ENCODE results near the gene MFSD1. TPM values are rescaled to one million over a fixed set of nuclear protein-coding genes. Genes with fewer than 3 reads are reported as not detected.

The MFSD1 gene, protein sequence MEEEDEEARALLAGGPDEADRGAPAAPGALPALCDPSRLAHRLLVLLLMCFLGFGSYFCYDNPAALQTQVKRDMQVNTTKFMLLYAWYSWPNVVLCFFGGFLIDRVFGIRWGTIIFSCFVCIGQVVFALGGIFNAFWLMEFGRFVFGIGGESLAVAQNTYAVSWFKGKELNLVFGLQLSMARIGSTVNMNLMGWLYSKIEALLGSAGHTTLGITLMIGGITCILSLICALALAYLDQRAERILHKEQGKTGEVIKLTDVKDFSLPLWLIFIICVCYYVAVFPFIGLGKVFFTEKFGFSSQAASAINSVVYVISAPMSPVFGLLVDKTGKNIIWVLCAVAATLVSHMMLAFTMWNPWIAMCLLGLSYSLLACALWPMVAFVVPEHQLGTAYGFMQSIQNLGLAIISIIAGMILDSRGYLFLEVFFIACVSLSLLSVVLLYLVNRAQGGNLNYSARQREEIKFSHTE
- total RNA-seq (10 to 100 TPM; 53.9 to 58.5 (median 56.4) TPM), polyA plus RNA-seq (10 to 100 TPM; 25.2 to 54.1 (median 39.5) TPM)

GRCh38 chr3:158801696-158802408 lies at the start of gene MFSD1:
Gene MFSD1 (plus strand): TSS chr3:158802054. CDS start chr3:158802153, 99 bp downstream.
- Histone ChIP-seq H3K27me3 (no peaks in the 10 kb centered on the region), H3K27ac (peak within 1 kb of the TSS; percentile 79 to 89 (median 84)), H3K9me3 (no peaks in the 10 kb centered on the region), H3K36me3 (peaks cover 0 to 5% (median 0%) of the 10 kb centered on the region in 4 donors), H3K4me1 (peaks cover 0 to 28% (median 23%) of the 10 kb centered on the region in 4 donors), H3K4me3 (peak within 1 kb of the TSS; percentile 78 to 96 (median 90))
- intact Hi-C loops (cut with DNase I) = loop anchor here (5.0 to 10.0 kb wide), 3 partner anchors 135 to 227 kb away; partner anchors contain the start of genes GFM1 and MLF1
- WGBS, 2 donors = 0% methylated on average over 61 of the region's 61 CpGs
- peak; percentile 98 for DNase-seq
- TF ChIP-seq POLR2A (IDR thresholded peaks at IDR 0.05) (peak; percentile 79 to 86), EP300 (IDR thresholded peaks at IDR 0.05) (peak in 2 of 4 donors; percentile 28 to 58), POLR2AphosphoS5 (IDR thresholded peaks at IDR 0.05) (peak; percentile 88 to 98 (median 96)), CTCF (IDR thresholded peaks at IDR 0.05) (no peak)

GRCh38 chr3:158753854-158754253 lies 48.0 kb upstream of the MFSD1 start:
- H3K9me3 ChIP-seq = no peaks in the 10 kb centered on the region
- TF ChIP-seq POLR2AphosphoS5 (IDR thresholded peaks at IDR 0.05) (no peak), CTCF (IDR thresholded peaks at IDR 0.05) (no peak), EP300 (IDR thresholded peaks at IDR 0.05) (no peak), POLR2A (IDR thresholded peaks at IDR 0.05) (no peak)
- no peak for DNase-seq

DNA sequence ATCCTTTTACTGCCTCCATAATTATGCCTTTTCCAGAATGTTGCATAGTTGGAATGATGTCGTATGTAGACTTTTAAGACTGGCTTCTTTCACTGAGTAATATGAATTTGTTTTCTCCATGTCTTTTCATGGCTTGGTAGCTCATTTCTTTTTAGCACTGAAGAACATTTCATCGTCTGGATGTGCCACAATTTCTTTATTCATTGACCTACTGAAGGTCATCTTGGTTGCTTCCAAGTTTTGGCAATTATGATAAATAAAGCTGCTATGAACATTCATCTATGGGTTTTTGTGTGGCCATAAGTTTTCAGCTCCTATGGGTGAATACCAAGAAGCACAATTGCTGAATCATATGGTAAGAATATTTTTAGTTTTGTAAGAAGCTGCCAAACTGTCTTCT lies 46.4 kb upstream of the MFSD1 start:
- intact Hi-C loops (cut with DNase I) = no loop called here
- H3K36me3 ChIP-seq = peaks cover 0 to 3% (median 0%) of the 10 kb centered on the region in 4 donors
- H3K27ac ChIP-seq = no peak overlapping the region
- WGBS, 2 donors = 84 to 91% methylated on average over 2 of the region's 2 CpGs
- TF ChIP-seq POLR2A (IDR thresholded peaks at IDR 0.05) (no peak), POLR2AphosphoS5 (IDR thresholded peaks at IDR 0.05) (no peak), EP300 (IDR thresholded peaks at IDR 0.05) (no peak), CTCF (IDR thresholded peaks at IDR 0.05) (no peak)
- H3K9me3 ChIP-seq = no peaks in the 10 kb centered on the region
- H3K4me3 ChIP-seq = no peak overlapping the region
- no peaks in the 10 kb centered on the region for H3K27me3 ChIP-seq
- DNase-seq = no peak
- H3K4me1 ChIP-seq = peaks cover 0 to 5% (median 0%) of the 10 kb centered on the region in 4 donors

More at GRCh38 chr3:158753854-158754253, 48.0 kb upstream of the MFSD1 start:
- Histone ChIP-seq H3K36me3 (no peaks in the 10 kb centered on the region), H3K27me3 (no peaks in the 10 kb centered on the region), H3K27ac (no peak overlapping the region), H3K4me3 (no peak overlapping the region), H3K4me1 (peaks cover 0 to 5% (median 0%) of the 10 kb centered on the region in 4 donors)
- intact Hi-C loops (cut with DNase I) = no loop called here
- 90 to 96% methylated on average over 5 of the region's 5 CpGs for WGBS, 2 donors

DNA sequence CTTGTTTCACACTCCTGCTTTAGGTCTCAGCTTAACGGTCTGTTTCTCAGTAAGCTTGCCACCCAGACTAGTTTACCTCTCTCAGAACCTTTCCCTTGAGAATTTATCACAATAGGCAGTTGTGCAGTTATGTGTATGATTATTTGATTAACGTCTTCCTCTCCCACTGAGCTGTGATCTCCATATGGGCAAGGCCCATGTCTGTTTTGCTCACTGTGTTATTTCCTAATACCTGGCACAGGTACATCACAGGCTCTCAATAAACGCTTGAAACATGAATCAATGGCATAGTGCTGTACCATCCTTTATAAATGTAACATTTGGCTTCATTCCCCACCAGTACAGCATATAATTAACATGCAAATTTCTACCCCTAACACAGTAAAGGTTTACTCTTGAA lies 40.5 kb upstream of the MFSD1 start:
- no peak for DNase-seq
- TF ChIP-seq POLR2AphosphoS5 (IDR thresholded peaks at IDR 0.05) = no peak
- no peak for TF ChIP-seq EP300 (IDR thresholded peaks at IDR 0.05)
- TF ChIP-seq CTCF (IDR thresholded peaks at IDR 0.05) = no peak
- no peak for TF ChIP-seq POLR2A (IDR thresholded peaks at IDR 0.05)
- 83 to 90% methylated on average over 3 of the region's 3 CpGs for WGBS, 2 donors
- H3K4me3 ChIP-seq = no peak overlapping the region
- H3K27ac ChIP-seq = peak overlapping the region in 1 of 4 donors; percentile 62
- intact Hi-C loops (cut with DNase I) = no loop called here
- H3K9me3 ChIP-seq = no peaks in the 10 kb centered on the region
- peaks cover 0 to 3% (median 0%) of the 10 kb centered on the region in 4 donors for H3K36me3 ChIP-seq
- H3K27me3 ChIP-seq = no peaks in the 10 kb centered on the region
- H3K4me1 ChIP-seq = peaks cover 0 to 13% (median 8%) of the 10 kb centered on the region in 4 donors
